CD8-positive, alpha-beta memory T cell (primary cell): ENCODE data around the gene MPC1L. TPM values are rescaled to one million over a fixed set of nuclear protein-coding genes. Genes with fewer than 3 reads are reported as not detected.
A peak's percentile ranks its signal among the peaks of the same experiment; 100 is the strongest.
"Not testable (repeated sequence)": the region's sequence is repeated elsewhere in the genome, so short reads cannot be mapped to it uniquely, and the experiment has no call there.

ENCODE experiments used
- CTCF ChIA-PET: fragments of 350-600 bp; sonication (Branson Sonifier 250); formaldehyde crosslinking; loops from one replicate; lab custom pipeline; 2021; ENCODE audit warnings: antibody characterized with exemption; lab: Charles Lee
- POLR2A ChIA-PET: fragments of 350-600 bp; sonication (Branson Sonifier 250); formaldehyde crosslinking; loops from one replicate; lab custom pipeline; 2021; ENCODE audit warnings: antibody characterized with exemption; lab: Charles Lee
- DNase-seq, 5 donors: peaks; one replicate each; pipeline versions ENCODE4 v3.0.0 to v3.0.0-alpha.2; 2020 to 2022; ENCODE audit warnings: mixed read lengths in 1 of 5
- H3K27ac ChIP-seq: one replicate; pipeline ENCODE4 v1.7.0; 2013; ENCODE audit warnings: low read depth, mild to moderate bottlenecking, low read length, moderate library complexity
- H3K27me3 ChIP-seq: 2 replicates; pipeline ENCODE4 v1.7.0; 2013; ENCODE audit warnings: low read length, mild to moderate bottlenecking; ENCODE audit not compliant: insufficient read depth, poor library complexity, severe bottlenecking
- H3K36me3 ChIP-seq: 2 replicates; pipeline ENCODE4 v1.7.0; 2013; ENCODE audit warnings: mild to moderate bottlenecking, low read length, moderate library complexity; ENCODE audit not compliant: insufficient read depth
- H3K4me1 ChIP-seq: 2 replicates; pipeline ENCODE4 v1.7.0; 2013; ENCODE audit warnings: mild to moderate bottlenecking, low read length, moderate library complexity; ENCODE audit not compliant: insufficient read depth
- H3K4me3 ChIP-seq: 2 replicates; pipeline ENCODE4 v1.7.0; 2013; ENCODE audit warnings: mild to moderate bottlenecking, low read length
- H3K9me3 ChIP-seq: 2 replicates; pipeline ENCODE4 v1.7.0; 2013; ENCODE audit warnings: mild to moderate bottlenecking, low read length
- H3K27ac Mint-ChIP-seq, 8 donors: one replicate each; pipeline ENCODE4 v1.8.0; 2020 to 2021; ENCODE audit warnings: mixed read lengths in 8 of 8, mild to moderate bottlenecking in 6 of 8, inconsistent platforms in 3 of 8, moderate library complexity in 3 of 8
- H3K27me3 Mint-ChIP-seq, 2 donors: one replicate each; pipeline ENCODE4 v1.8.0; 2020 to 2021; ENCODE audit warnings: mixed read lengths in 2 of 2, mild to moderate bottlenecking in 1 of 2, moderate library complexity in 1 of 2
- H3K36me3 Mint-ChIP-seq, 3 donors: one replicate each; pipeline ENCODE4 v1.8.0; 2020 to 2021; ENCODE audit warnings: mixed read lengths in 3 of 3, inconsistent platforms in 1 of 3, mild to moderate bottlenecking in 1 of 3
- H3K4me1 Mint-ChIP-seq, 3 donors: one replicate each; pipeline ENCODE4 v1.8.0; 2020 to 2021; ENCODE audit warnings: mixed read lengths in 3 of 3, inconsistent platforms in 1 of 3, mild to moderate bottlenecking in 1 of 3
- H3K4me3 Mint-ChIP-seq, 7 donors: one replicate each; pipeline ENCODE4 v1.8.0; 2020 to 2021; ENCODE audit warnings: mixed read lengths in 7 of 7, mild to moderate bottlenecking in 6 of 7, moderate library complexity in 4 of 7, inconsistent platforms in 2 of 7
- H3K9me3 Mint-ChIP-seq, 5 donors: one replicate each; pipeline ENCODE4 v1.8.0; 2020 to 2022; ENCODE audit warnings: mixed read lengths in 5 of 5, mild to moderate bottlenecking in 3 of 5, moderate library complexity in 2 of 5, inconsistent platforms in 1 of 5
- polyA plus RNA-seq: library from polyadenylated mRNA; unstranded; fragments of 300-500 nt; fragmentation: Illumina TruSeq; gene quantifications from one replicate; pipeline ENCODE4 v1.2.3, GENCODE V29; 2021
- total RNA-seq, 2 experiments: library from RNA; stranded (reverse); gene quantifications; one replicate each; pipeline ENCODE4 v1.2.3, GENCODE V29; 2021

Gene MPC1L
- total and polyA plus RNA-seq, 3 experiments from 2014 or later: not detected

- Mint-ChIP-seq H3K4me3 (peak within 1 kb of the TSS; percentile 80 to 98 (median 95)), H3K9me3 (no peaks in the 10 kb centered on the region), H3K27me3 (peaks cover 0 to 20% of the 10 kb centered on the region in 2 donors), H3K36me3 (peaks cover 0 to 2% (median 2%) of the 10 kb centered on the region in 3 donors), H3K4me1 (peaks cover 26 to 36% (median 35%) of the 10 kb centered on the region in 3 donors), H3K27ac (peak within 1 kb of the TSS; percentile 90 to 99 (median 96))
- CTCF ChIA-PET: interaction anchor here (1.2 to 1.8 kb wide), 2 partner anchors 9 to 42 kb away, joined by 3 to 5 read pairs; no protein-coding TSS in a partner anchor
- Histone ChIP-seq H3K4me1 (peaks cover 10% of the 10 kb centered on the region), H3K36me3 (no peaks in the 10 kb centered on the region), H3K27ac (peak within 1 kb of the TSS; percentile 87), H3K4me3 (peak within 1 kb of the TSS; percentile 81), H3K9me3 (no peaks in the 10 kb centered on the region), H3K27me3 (no peaks in the 10 kb centered on the region)
- DNase-seq: peak; percentile 79 to 95 (median 88)
- POLR2A ChIA-PET: interaction anchor here (1.9 kb wide), 1 partner anchor 10 kb away, joined by 5 read pairs; no protein-coding TSS in a partner anchor
Measured at GRCh38 chrX:40580537-40581335, 42.5 kb upstream of the MPC1L start, which contains the start of gene ATP6AP2. ATP6AP2 (plus strand) TSS chrX:40580970; CDS start chrX:40581066, 96 bp downstream.

GRCh38 chrX:40581336-40581920 is 41.8 kb upstream of the MPC1L start:
- H3K36me3 Mint-ChIP-seq: peaks cover 0 to 3% (median 2%) of the 10 kb centered on the region in 3 donors
- H3K9me3 Mint-ChIP-seq: no peaks in the 10 kb centered on the region
- DNase-seq: peak in 4 of 5 donors; percentile 1 to 48 (median 33)
- CTCF ChIA-PET: interaction anchor here (1.2 to 1.8 kb wide), 2 partner anchors 8 to 43 kb away, joined by 3 to 5 read pairs; no protein-coding TSS in a partner anchor
- H3K27ac Mint-ChIP-seq: peak overlapping the region; percentile 86 to 94 (median 90)
- peak overlapping the region; percentile 80 to 96 (median 86) for H3K4me3 Mint-ChIP-seq
- Histone ChIP-seq H3K9me3 (no peaks in the 10 kb centered on the region), H3K27ac (peak overlapping the region; percentile 87), H3K4me1 (peaks cover 10% of the 10 kb centered on the region), H3K4me3 (peak overlapping the region; percentile 81), H3K36me3 (no peaks in the 10 kb centered on the region), H3K27me3 (no peaks in the 10 kb centered on the region)
- H3K27me3 Mint-ChIP-seq: peaks cover 0 to 23% of the 10 kb centered on the region in 2 donors
- H3K4me1 Mint-ChIP-seq: peaks cover 33 to 43% (median 42%) of the 10 kb centered on the region in 3 donors
- POLR2A ChIA-PET: interaction anchor here (1.9 kb wide), 1 partner anchor 11 kb away, joined by 5 read pairs; no protein-coding TSS in a partner anchor

- peak overlapping the region; percentile 43 to 96 (median 80) for H3K4me3 Mint-ChIP-seq
- H3K4me1 ChIP-seq, H3K9me3 Mint-ChIP-seq, POLR2A ChIA-PET, H3K36me3 ChIP-seq, DNase-seq, H3K9me3 ChIP-seq, H3K27me3 ChIP-seq, H3K27ac ChIP-seq, H3K36me3 Mint-ChIP-seq: not testable (repeated sequence)
- H3K27me3 Mint-ChIP-seq: peaks cover 0 to 23% of the 10 kb centered on the region in 2 donors
- peak overlapping the region in 3 of 8 donors; percentile 35 to 93 (median 39) for H3K27ac Mint-ChIP-seq
- peaks cover 33 to 45% (median 43%) of the 10 kb centered on the region in 3 donors for H3K4me1 Mint-ChIP-seq
- H3K4me3 ChIP-seq: peak overlapping the region; percentile 81
- CTCF ChIA-PET: interaction anchor here (1.8 kb wide), 1 partner anchor 7 kb away, joined by 3 read pairs; no protein-coding TSS in a partner anchor
Measured at GRCh38 chrX:40582178-40582577, 41.0 kb upstream of the MPC1L start.

- peaks cover 36 to 50% (median 48%) of the 10 kb centered on the region in 3 donors for H3K4me1 Mint-ChIP-seq
- H3K27me3 Mint-ChIP-seq: peaks cover 0 to 20% of the 10 kb centered on the region in 2 donors
- ChIA-PET POLR2A (no interaction called here), CTCF (no interaction called here)
- Histone ChIP-seq H3K27ac (no peak overlapping the region), H3K4me3 (no peak overlapping the region), H3K9me3 (no peaks in the 10 kb centered on the region), H3K27me3 (no peaks in the 10 kb centered on the region), H3K36me3 (no peaks in the 10 kb centered on the region), H3K4me1 (peaks cover 10% of the 10 kb centered on the region)
- no peak for DNase-seq
- H3K9me3 Mint-ChIP-seq: no peaks in the 10 kb centered on the region
- peak overlapping the region in 3 of 8 donors; percentile 9 to 39 (median 35) for H3K27ac Mint-ChIP-seq
- H3K4me3 Mint-ChIP-seq: peak overlapping the region in 3 of 7 donors; percentile 11 to 31 (median 18)
- peaks cover 0 to 3% (median 2%) of the 10 kb centered on the region in 3 donors for H3K36me3 Mint-ChIP-seq
Measured at GRCh38 chrX:40582811-40583210, 40.4 kb upstream of the MPC1L start.

- CTCF ChIA-PET, H3K27ac ChIP-seq, H3K9me3 ChIP-seq, H3K4me1 ChIP-seq, H3K9me3 Mint-ChIP-seq, DNase-seq, H3K4me3 Mint-ChIP-seq, H3K27me3 ChIP-seq, H3K36me3 ChIP-seq, POLR2A ChIA-PET, H3K4me3 ChIP-seq: not testable (repeated sequence)
- H3K27me3 Mint-ChIP-seq: peaks cover 0 to 15% of the 10 kb centered on the region in 2 donors
- H3K36me3 Mint-ChIP-seq: peaks cover 0 to 28% (median 2%) of the 10 kb centered on the region in 3 donors
- peaks cover 29 to 51% (median 46%) of the 10 kb centered on the region in 3 donors for H3K4me1 Mint-ChIP-seq
- H3K27ac Mint-ChIP-seq: peak overlapping the region in 1 of 8 donors; percentile 2
Measured at GRCh38 chrX:40587623-40588022, 35.6 kb upstream of the MPC1L start.

GRCh38 chrX:40589616-40590321 is 33.5 kb upstream of the MPC1L start:
- H3K4me3 ChIP-seq, H3K9me3 Mint-ChIP-seq, H3K27me3 ChIP-seq, H3K9me3 ChIP-seq, H3K27ac ChIP-seq, H3K4me1 ChIP-seq, H3K36me3 ChIP-seq, POLR2A ChIA-PET: not testable (repeated sequence)
- Mint-ChIP-seq H3K27me3 (peaks cover 0 to 12% of the 10 kb centered on the region in 2 donors), H3K4me3 (peak overlapping the region in 4 of 7 donors; percentile 1 to 64 (median 41)), H3K27ac (peak overlapping the region in 6 of 8 donors; percentile 24 to 64 (median 52)), H3K36me3 (peaks cover 5 to 44% (median 9%) of the 10 kb centered on the region in 3 donors), H3K4me1 (peaks cover 19 to 38% (median 32%) of the 10 kb centered on the region in 3 donors)
- CTCF ChIA-PET: interaction anchor here (0.6 to 2.0 kb wide), 2 partner anchors 9 to 46 kb away, joined by 3 to 4 read pairs; partner anchors contain the start of gene ATP6AP2
- DNase-seq: peak in 2 of 5 donors; percentile 30 to 58

GRCh38 chrX:40603446-40603845 is 19.8 kb upstream of the MPC1L start:
- H3K27ac Mint-ChIP-seq: peak overlapping the region in 3 of 8 donors; percentile 31 to 79 (median 55)
- H3K27me3 Mint-ChIP-seq: peaks cover 0 to 4% of the 10 kb centered on the region in 2 donors

More at GRCh38 chrX:40603446-40603845, 19.8 kb upstream of the MPC1L start:
- ChIA-PET POLR2A (interaction anchor here (0.7 kb wide), 1 partner anchor 84 kb away, joined by 5 read pairs; no protein-coding TSS in a partner anchor), CTCF (no interaction called here)
- Histone ChIP-seq H3K36me3 (no peaks in the 10 kb centered on the region), H3K4me1 (no peaks in the 10 kb centered on the region), H3K9me3 (no peaks in the 10 kb centered on the region), H3K27ac (no peak overlapping the region), H3K27me3 (no peaks in the 10 kb centered on the region), H3K4me3 (no peak overlapping the region)
- peaks cover 8 to 56% (median 22%) of the 10 kb centered on the region in 3 donors for H3K36me3 Mint-ChIP-seq
- H3K9me3 Mint-ChIP-seq: no peaks in the 10 kb centered on the region
- no peaks in the 10 kb centered on the region for H3K4me1 Mint-ChIP-seq
- no peak overlapping the region for H3K4me3 Mint-ChIP-seq
- no peak for DNase-seq
